Neural cell (in vitro differentiated cells): Measurements from ENCODE around the gene KRTAP10-5. TPM values are rescaled to one million over a fixed set of nuclear protein-coding genes. Genes with fewer than 3 reads are reported as not detected.
"Not testable (repeated sequence)": the region's sequence is repeated elsewhere in the genome, so short reads cannot be mapped to it uniquely, and the experiment has no call there.

Source experiments
- H2AFZ ChIP-seq: fragments of 200-600, 300-800 bp; sonication (generic), shearing (Covaris generic); 2 replicates; pipeline ENCODE4 v1.6.0; 2014; ENCODE audit warnings: low read depth, mild to moderate bottlenecking, antibody characterized with exemption, low read length, moderate library complexity
- H3F3A ChIP-seq: fragments of 200-600 bp; shearing (Covaris generic); 2 replicates; pipeline ENCODE4 v1.6.1; 2016; ENCODE audit warnings: mild to moderate bottlenecking, moderate library complexity, mixed read lengths, antibody characterized with exemption, low read length; ENCODE audit not compliant: insufficient read depth, poor library complexity, severe bottlenecking
- H3K27ac ChIP-seq: fragments of 200-600, 300-800 bp; sonication (generic), shearing (Covaris generic); 2 replicates; pipeline ENCODE4 v1.5.1; 2014; ENCODE audit warnings: mild to moderate bottlenecking, low read length, moderate library complexity
- H3K27me3 ChIP-seq: fragments of 300-800, 200-600 bp; sonication (generic), shearing (Covaris generic); 2 replicates; pipeline ENCODE4 v1.6.0; 2014; ENCODE audit warnings: mild to moderate bottlenecking, low read depth, low read length, moderate library complexity; ENCODE audit not compliant: insufficient read depth
- H3K36me3 ChIP-seq: fragments of 300-800, 200-600 bp; sonication (generic), shearing (Covaris generic); 2 replicates; pipeline ENCODE4 v1.5.1; 2014; ENCODE audit warnings: mild to moderate bottlenecking, antibody characterized with exemption, low read length, moderate library complexity; ENCODE audit not compliant: insufficient read depth
- H3K4me2 ChIP-seq: fragments of 300-800, 200-600 bp; sonication (generic), shearing (Covaris generic); 2 replicates; pipeline ENCODE4 v1.6.0; 2014; ENCODE audit warnings: mild to moderate bottlenecking, low read length
- H3K4me3 ChIP-seq: fragments of 300-800, 200-600 bp; sonication (generic), shearing (Covaris generic); 2 replicates; pipeline ENCODE4 v1.5.1; 2014; ENCODE audit warnings: mild to moderate bottlenecking, low read length, moderate library complexity
- H3K79me2 ChIP-seq: fragments of 200-600 bp; shearing (Covaris generic); replicated peaks from 2 replicates; pipeline ENCODE4 v1.6.0; 2014; ENCODE audit warnings: mild to moderate bottlenecking, low read length, moderate library complexity; ENCODE audit not compliant: insufficient read depth
- H3K9ac ChIP-seq: fragments of 300-800, 200-600 bp; sonication (generic), shearing (Covaris generic); 2 replicates; pipeline ENCODE4 v1.6.1; 2016; ENCODE audit warnings: mild to moderate bottlenecking, low read length, mixed read lengths
- H3K9me2 ChIP-seq: fragments of 200-600 bp; shearing (Covaris generic); 2 replicates; pipeline ENCODE4 v1.6.1; 2016; ENCODE audit warnings: mild to moderate bottlenecking, low read length, mixed read lengths; ENCODE audit not compliant: insufficient read depth
- H3K9me3 ChIP-seq: fragments of 200-600, 300-800 bp; sonication (generic), shearing (Covaris generic); 2 replicates; pipeline ENCODE4 v1.6.1; 2016; ENCODE audit warnings: mild to moderate bottlenecking, mixed run types, low read length, moderate library complexity, mixed read lengths
- H4K20me1 ChIP-seq: fragments of 200-600 bp; shearing (Covaris generic); 2 replicates; pipeline ENCODE4 v1.6.1; 2016; ENCODE audit warnings: mild to moderate bottlenecking, mixed run types; ENCODE audit not compliant: insufficient read depth
- CTCF ChIP-seq: fragments of 450-650 bp; IDR thresholded peaks from 2 replicates; pipeline ENCODE4 v1.5.1; 2014; ENCODE audit warnings: antibody characterized with exemption, mild to moderate bottlenecking, moderate library complexity; ENCODE audit not compliant: poor library complexity, severe bottlenecking
- MXI1 ChIP-seq: fragments of 450-650 bp; conservative IDR thresholded peaks from 2 replicates; pipeline ENCODE4 v1.6.1; 2014; ENCODE audit warnings: antibody characterized with exemption, mild to moderate bottlenecking; ENCODE audit not compliant: poor library complexity, severe bottlenecking
- POLR2AphosphoS5 ChIP-seq: IDR thresholded peaks from 2 replicates; pipeline ENCODE4 v1.6.1; 2012
- RAD21 ChIP-seq: fragments of 450-650 bp; conservative IDR thresholded peaks from 2 replicates; pipeline ENCODE4 v1.6.1; 2014; ENCODE audit warnings: antibody characterized with exemption, mild to moderate bottlenecking, moderate library complexity
- REST ChIP-seq: IDR thresholded peaks from 2 replicates; pipeline ENCODE4 v1.6.1; 2012; ENCODE audit warnings: borderline replicate concordance
- SMC3 ChIP-seq: fragments of 450-650 bp; conservative IDR thresholded peaks from 2 replicates; pipeline ENCODE4 v1.6.1; 2014; ENCODE audit warnings: antibody characterized with exemption, mild to moderate bottlenecking, moderate library complexity; ENCODE audit not compliant: poor library complexity
- polyA plus RNA-seq: library from polyadenylated mRNA; depleted of rRNA; stranded (reverse); fragments of >200 nt; gene quantifications from 2 replicates; pipeline ENCODE4 v1.2.3, GENCODE V29; 2014

Gene KRTAP10-5
- polyA plus RNA-seq, 1 donor from 2014 or later, result not detected

DNA sequence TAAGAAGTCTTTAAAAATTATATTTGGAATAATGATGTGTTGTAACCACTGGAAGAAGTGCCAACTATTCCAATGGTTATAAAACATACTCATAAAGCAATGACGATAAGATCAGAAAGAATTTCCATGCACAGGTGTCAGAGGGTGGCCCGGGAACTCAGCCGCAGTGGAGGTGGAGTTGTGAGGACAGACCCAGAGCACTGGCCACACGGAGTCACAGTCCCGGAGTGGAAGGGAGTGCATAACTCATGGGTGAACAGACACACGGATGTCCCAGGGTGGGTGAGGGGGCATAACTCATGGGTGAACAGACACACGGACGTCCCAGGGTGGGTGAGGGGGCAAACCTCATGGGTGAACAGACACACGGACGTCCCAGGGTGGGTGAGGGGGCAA is 4.4 kb downstream of the KRTAP10-5 start (continued):
- TF ChIP-seq REST (no peak), MXI1 (no peak)

- no peak overlapping the region for H3K4me3 ChIP-seq
- no peak for TF ChIP-seq RAD21
- H4K20me1 ChIP-seq, result no peaks in the 10 kb centered on the region
- no peak overlapping the region for H2AFZ ChIP-seq
- no peak overlapping the region for H3K27ac ChIP-seq
- no peak overlapping the region for H3K9ac ChIP-seq
- H3K36me3 ChIP-seq, result no peaks in the 10 kb centered on the region
- peaks cover 8% of the 10 kb centered on the region for H3K9me3 ChIP-seq
- H3K79me2 ChIP-seq, result no peaks in the 10 kb centered on the region
- no peaks in the 10 kb centered on the region for H3F3A ChIP-seq
- H3K27me3 ChIP-seq, result no peaks in the 10 kb centered on the region
- no peaks in the 10 kb centered on the region for H3K9me2 ChIP-seq
- H3K4me2 ChIP-seq, result no peak overlapping the region
Observed at GRCh38 chr21:44575307-44576024, 4.9 kb downstream of the KRTAP10-5 start.

GRCh38 chr21:44574457-44575306 is 5.7 kb downstream of the KRTAP10-5 start:
- Histone ChIP-seq H3K27me3 (no peaks in the 10 kb centered on the region), H4K20me1 (no peaks in the 10 kb centered on the region), H3K9me2 (no peaks in the 10 kb centered on the region), H3K27ac (no peak overlapping the region), H3K4me2 (no peak overlapping the region), H3K36me3 (no peaks in the 10 kb centered on the region), H3K4me3 (no peak overlapping the region), H3F3A (no peaks in the 10 kb centered on the region), H3K9ac (no peak overlapping the region), H2AFZ (no peak overlapping the region), H3K9me3 (peaks cover 10% of the 10 kb centered on the region), H3K79me2 (no peaks in the 10 kb centered on the region)
- TF ChIP-seq MXI1, result no peak
- no peak for TF ChIP-seq REST
- TF ChIP-seq CTCF, result no peak
- no peak for TF ChIP-seq RAD21
- no peak for TF ChIP-seq POLR2AphosphoS5
- TF ChIP-seq SMC3, result no peak

GRCh38 chr21:44573630-44574456 is 6.6 kb downstream of the KRTAP10-5 start, which contains the start of gene KRTAP10-4:
Gene KRTAP10-4 (plus strand): TSS chr21:44573729. CDS start chr21:44573759, 30 bp downstream.
- not testable (repeated sequence) for H2AFZ ChIP-seq, H3K9me3 ChIP-seq, H3K79me2 ChIP-seq, H3K4me3 ChIP-seq, H4K20me1 ChIP-seq, H3K9ac ChIP-seq, H3F3A ChIP-seq, H3K4me2 ChIP-seq, H3K9me2 ChIP-seq, H3K27me3 ChIP-seq, H3K36me3 ChIP-seq, H3K27ac ChIP-seq
